Measurements from ENCODE around the gene DNAJA4. TPM values are rescaled to one million over a fixed set of nuclear protein-coding genes. Genes with fewer than 3 reads are reported as not detected.

Gene DNAJA4
- polyA plus RNA-seq, 1 of the 3 experiments (the other 2 are of a cell fraction) = 0.03 TPM

- H3K4me2 ChIP-seq = no peak overlapping the region
- H3K9me2 ChIP-seq = no peaks in the 10 kb centered on the region
- no peak for DNase-seq
- no peaks in the 10 kb centered on the region for H3F3A ChIP-seq (replicated peaks; ENCODE audit: insufficient read depth)
- no peaks in the 10 kb centered on the region for H3K9me3 ChIP-seq
- ChIA-PET CTCF (interaction anchor here (1.3 to 2.3 kb wide), 2 partner anchors 9 to 12 kb away, joined by 5 to 10 read pairs; no protein-coding TSS in a partner anchor), POLR2A (interaction anchor here (1.0 kb wide), 1 partner anchor 9 kb away, joined by 3 read pairs; the partner anchor contains the start of gene SKIC8)
- H3K27ac ChIP-seq (ENCODE audit: low read depth in 2 of 2, low read length in 1 of 2) = no peak overlapping the region
- no peaks in the 10 kb centered on the region for H3K4me1 ChIP-seq (ENCODE audit: control insufficient read depth in 1 of 2, insufficient read depth in 2 of 2, low read depth in 1 of 2, low read length in 1 of 2)
- H2AFZ ChIP-seq (ENCODE audit: low read depth) = no peak overlapping the region
- TF ChIP-seq ZBTB33 (IDR thresholded peaks at IDR 0.05; ENCODE audit: borderline replicate concordance, low read depth) = no peak
- no peak for TF ChIP-seq MEF2A (IDR thresholded peaks at IDR 0.05; ENCODE audit: borderline replicate concordance, low read depth)
- TF ChIP-seq TAF1 (IDR thresholded peaks at IDR 0.05; ENCODE audit: borderline replicate concordance, low read depth, low read length) = no peak
- no peak for TF ChIP-seq NFIC (IDR thresholded peaks at IDR 0.05; ENCODE audit: borderline replicate concordance)
- no peak for TF ChIP-seq NRF1 (IDR thresholded peaks at IDR 0.05; ENCODE audit: low read depth, low read length)
- TF ChIP-seq FOXJ3 (CRISPR knock-in tag; IDR thresholded peaks at IDR 0.05) = no peak
- TF ChIP-seq EZH2phosphoT487 (IDR thresholded peaks at IDR 0.05; ENCODE audit: borderline replicate concordance, low read depth) = no peak
- no peak for TF ChIP-seq SMC3 (IDR thresholded peaks at IDR 0.05; ENCODE audit: low read depth, low read length)
- no peak for TF ChIP-seq MAX (IDR thresholded peaks at IDR 0.05; ENCODE audit: low read depth)
- TF ChIP-seq RXRA (IDR thresholded peaks at IDR 0.05; ENCODE audit: borderline replicate concordance, low read depth) = no peak
- TF ChIP-seq TCF12 (IDR thresholded peaks at IDR 0.05) = no peak
- no peak for TF ChIP-seq IRF3 (IDR thresholded peaks at IDR 0.05; ENCODE audit: low read depth, low read length)
- TF ChIP-seq USF2 (IDR thresholded peaks at IDR 0.05; ENCODE audit: borderline replicate concordance, low read depth, low read length) = no peak
- no peak for TF ChIP-seq RAD21 (IDR thresholded peaks at IDR 0.05; ENCODE audit: low read length)
- TF ChIP-seq SIN3A (IDR thresholded peaks at IDR 0.05; ENCODE audit: borderline replicate concordance, low read depth, low read length) = no peak
- no peak for TF ChIP-seq MXI1 (IDR thresholded peaks at IDR 0.05; ENCODE audit: low read depth, low read length)
- no peak for TF ChIP-seq CTCF (IDR thresholded peaks at IDR 0.05)
- no peak for TF ChIP-seq GABPA (IDR thresholded peaks at IDR 0.05; ENCODE audit: low read depth)
- no peak for TF ChIP-seq EP300 (IDR thresholded peaks at IDR 0.05; ENCODE audit: borderline replicate concordance in 1 of 2, low read depth in 1 of 2, low read length in 1 of 2)
- H3K4me3 ChIP-seq (ENCODE audit: low read depth in 2 of 2, low read length in 1 of 2) = no peak overlapping the region
- no peaks in the 10 kb centered on the region for H3K27me3 ChIP-seq (ENCODE audit: insufficient read depth)
- WGBS (ENCODE audit: low lambda C conversion rate) = 61% methylated on average over 2 of the region's 2 CpGs
- H3K36me3 ChIP-seq (replicated peaks in 1 of 2; ENCODE audit: control insufficient read depth in 1 of 2, insufficient read depth in 2 of 2, low read length in 1 of 2) = peaks cover 65 to 86% of the 10 kb centered on the region in 2 experiments
- peaks cover 14% of the 10 kb centered on the region for H3K79me2 ChIP-seq (ENCODE audit: insufficient read depth)
- no peak overlapping the region for H3K9ac ChIP-seq
- no peaks in the 10 kb centered on the region for H4K20me1 ChIP-seq (ENCODE audit: insufficient read depth)
These were observed 26.7 kb downstream of the DNAJA4 start for GRCh38 chr15:78291052-78291451.
